ENCODE results near the gene INSRR. TPM values are rescaled to one million over a fixed set of nuclear protein-coding genes. Genes with fewer than 3 reads are reported as not detected.

INSRR gene
- total RNA-seq, 1 experiment from 2014 or later = not detected

- H3K4me2 ChIP-seq (ENCODE audit: low read length) = no peak overlapping the region
- no peak overlapping the region for H3K27ac ChIP-seq (ENCODE audit: low read length)
- H3K79me2 ChIP-seq (ENCODE audit: low read length) = no peaks in the 10 kb centered on the region
- no peaks in the 10 kb centered on the region for H3K27me3 ChIP-seq (ENCODE audit: low read length)
- intact Hi-C loops (cut with micrococcal nuclease) = no loop called here
- no peaks in the 10 kb centered on the region for H4K20me1 ChIP-seq (ENCODE audit: low read length)
- no peaks in the 10 kb centered on the region for H3K9me3 ChIP-seq (ENCODE audit: low read length)
- no peak overlapping the region for H3K9ac ChIP-seq (ENCODE audit: low read length)
- ChIA-PET CTCF (no interaction called here), POLR2A (ENCODE audit: unreplicated experiment) (no interaction called here)
- DNase-seq (no peak), ATAC-seq (no peak)
- H3K9me2 ChIP-seq (replicated peaks; ENCODE audit: low read length) = no peaks in the 10 kb centered on the region
- BruUV-seq (replicated peaks) = no TSS peak
- TF ChIP-seq EZH2phosphoT487 (IDR thresholded peaks at IDR 0.05; ENCODE audit: borderline replicate concordance, low read length) (no peak), CTCF (conservative IDR thresholded peaks at IDR 0.05; ENCODE audit: low read depth, low read length) (no peak), EZH2 (IDR thresholded peaks at IDR 0.05; ENCODE audit: low read length, unreplicated experiment) (no peak)
- H3F3A ChIP-seq (ENCODE audit: low read length, unreplicated experiment) = no peaks in the 10 kb centered on the region
- H3K4me1 ChIP-seq (ENCODE audit: insufficient read depth, low read length) = peaks cover 20% of the 10 kb centered on the region
- H3K36me3 ChIP-seq (ENCODE audit: low read depth, low read length) = no peaks in the 10 kb centered on the region
- no peak overlapping the region for H2AFZ ChIP-seq (ENCODE audit: low read length)
- H3K4me3 ChIP-seq (ENCODE audit: low read length) = no peak overlapping the region
Observed at GRCh38 chr1:156904187-156904959, 45.5 kb upstream of the INSRR start.

DNA sequence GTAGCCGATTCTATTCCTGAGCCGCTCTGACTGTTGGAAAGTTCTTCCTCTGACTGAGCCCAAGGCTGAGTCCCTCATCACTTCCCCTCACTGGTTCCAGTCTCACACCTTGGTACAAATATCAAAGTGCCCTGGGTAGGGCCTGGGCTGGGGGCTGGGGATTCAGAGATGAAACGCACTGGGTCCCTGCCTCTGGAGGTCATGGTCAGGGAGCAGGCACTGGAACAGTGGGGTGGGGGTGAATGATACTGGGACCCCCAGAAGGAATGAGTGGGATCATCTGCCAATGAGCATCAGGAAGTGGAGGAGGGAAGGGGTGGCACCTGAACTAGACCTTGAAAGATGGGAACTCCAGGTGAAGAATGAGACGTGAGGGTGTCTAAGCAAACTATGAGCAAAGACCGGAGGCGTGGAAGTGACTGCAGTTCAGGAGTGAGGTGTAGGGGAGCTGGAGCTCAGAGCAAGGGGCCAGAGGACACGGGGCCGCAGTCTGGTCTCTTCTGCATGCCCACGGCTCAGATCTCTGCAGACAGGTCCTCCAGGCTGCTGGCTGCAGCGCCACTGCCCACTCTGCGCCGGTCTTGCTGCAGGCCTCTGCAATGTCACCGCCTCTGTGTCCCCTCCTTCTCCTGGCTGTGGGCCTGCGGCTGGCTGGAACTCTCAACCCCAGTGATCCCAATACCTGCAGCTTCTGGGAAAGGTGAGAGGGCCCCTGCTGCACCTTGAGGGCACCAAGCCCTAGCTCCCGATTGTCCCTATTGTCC, 44.6 kb upstream of the INSRR start:
- Histone ChIP-seq H2AFZ (ENCODE audit: low read length) (no peak overlapping the region), H3F3A (ENCODE audit: low read length, unreplicated experiment) (no peaks in the 10 kb centered on the region), H3K36me3 (ENCODE audit: low read depth, low read length) (no peaks in the 10 kb centered on the region), H3K27ac (ENCODE audit: low read length) (no peak overlapping the region), H3K4me1 (ENCODE audit: insufficient read depth, low read length) (peaks cover 19% of the 10 kb centered on the region), H3K4me2 (ENCODE audit: low read length) (no peak overlapping the region), H3K27me3 (ENCODE audit: low read length) (no peaks in the 10 kb centered on the region), H3K9me3 (ENCODE audit: low read length) (no peaks in the 10 kb centered on the region), H3K4me3 (ENCODE audit: low read length) (no peak overlapping the region), H3K79me2 (ENCODE audit: low read length) (no peaks in the 10 kb centered on the region), H3K9ac (ENCODE audit: low read length) (no peak overlapping the region), H3K9me2 (replicated peaks; ENCODE audit: low read length) (no peaks in the 10 kb centered on the region), H4K20me1 (ENCODE audit: low read length) (no peaks in the 10 kb centered on the region)
- no TSS peak for BruUV-seq (replicated peaks)
- no peak for DNase-seq
- CTCF ChIA-PET = no interaction called here
- POLR2A ChIA-PET (ENCODE audit: unreplicated experiment) = no interaction called here
- intact Hi-C loops (cut with micrococcal nuclease) = no loop called here
- TF ChIP-seq EZH2phosphoT487 (IDR thresholded peaks at IDR 0.05; ENCODE audit: borderline replicate concordance, low read length) = no peak
- ATAC-seq = no peak

- peaks cover 5% of the 10 kb centered on the region for H3F3A ChIP-seq (ENCODE audit: low read length, unreplicated experiment)
- intact Hi-C loops (cut with micrococcal nuclease) = no loop called here
- TF ChIP-seq EZH2 (IDR thresholded peaks at IDR 0.05; ENCODE audit: low read length, unreplicated experiment) (no peak), CTCF (conservative IDR thresholded peaks at IDR 0.05; ENCODE audit: low read depth, low read length) (no peak), EZH2phosphoT487 (IDR thresholded peaks at IDR 0.05; ENCODE audit: borderline replicate concordance, low read length) (no peak)
- ATAC-seq (no peak), DNase-seq (no peak)
- no peak overlapping the region for H3K4me3 ChIP-seq (ENCODE audit: low read length)
- no peak overlapping the region for H3K27ac ChIP-seq (ENCODE audit: low read length)
- H3K9me2 ChIP-seq (replicated peaks; ENCODE audit: low read length) = no peaks in the 10 kb centered on the region
- ChIA-PET POLR2A (ENCODE audit: unreplicated experiment) (no interaction called here), CTCF (no interaction called here)
- H3K4me1 ChIP-seq (ENCODE audit: insufficient read depth, low read length) = peaks cover 23% of the 10 kb centered on the region
- H3K9me3 ChIP-seq (ENCODE audit: low read length) = no peaks in the 10 kb centered on the region
- no peak overlapping the region for H2AFZ ChIP-seq (ENCODE audit: low read length)
- no peaks in the 10 kb centered on the region for H3K79me2 ChIP-seq (ENCODE audit: low read length)
- BruUV-seq (replicated peaks) = no TSS peak
- H3K27me3 ChIP-seq (ENCODE audit: low read length) = no peaks in the 10 kb centered on the region
- no peak overlapping the region for H3K9ac ChIP-seq (ENCODE audit: low read length)
- no peak overlapping the region for H3K4me2 ChIP-seq (ENCODE audit: low read length)
- no peaks in the 10 kb centered on the region for H3K36me3 ChIP-seq (ENCODE audit: low read depth, low read length)
- H4K20me1 ChIP-seq (ENCODE audit: low read length) = no peaks in the 10 kb centered on the region
Observed at GRCh38 chr1:156901966-156902915, 43.3 kb upstream of the INSRR start.

Measured in PC-3 (cell line).